ENCODE results near the gene SSR2. TPM values are rescaled to one million over a fixed set of nuclear protein-coding genes. Genes with fewer than 3 reads are reported as not detected.

SSR2 gene
- total RNA-seq, 4 donors from 2014 or later: 118 to 229 (median 137) TPM

- Histone ChIP-seq H3K9me3 (no peaks in the 10 kb centered on the region), H3K36me3 (peaks cover 6 to 27% (median 10%) of the 10 kb centered on the region in 4 donors), H3K4me1 (peaks cover under 1 to 7% (median 3%) of the 10 kb centered on the region in 4 donors), H3K27ac (replicated peaks in 1 of 4) (no peak within 1 kb of the TSS), H3K27me3 (no peaks in the 10 kb centered on the region), H3K4me3 (no peak within 1 kb of the TSS)
- TF ChIP-seq POLR2AphosphoS5 (IDR thresholded peaks at IDR 0.05): no peak
- no peak for TF ChIP-seq POLR2A (IDR thresholded peaks at IDR 0.05; ENCODE audit: low read depth)
- TF ChIP-seq CTCF (IDR thresholded peaks at IDR 0.05): no peak
- TF ChIP-seq EP300 (IDR thresholded peaks at IDR 0.05): no peak
- DNase-seq (ENCODE audit: extremely low spot score): no peak
- 48% methylated on average over 10 of the region's 11 CpGs for WGBS
- intact Hi-C loops (cut with DNase I): no loop called here
Observed at GRCh38 chr1:156060937-156061636, 40.3 kb upstream of the SSR2 start, which contains the start of gene RAB25. Gene RAB25 (plus strand): TSS chr1:156061160. CDS start chr1:156061401, 241 bp downstream.

GRCh38 chr1:156056326-156056849 is 35.6 kb upstream of the SSR2 start:
- WGBS: 100% methylated on average over 1 of the region's 1 CpG
- TF ChIP-seq POLR2A (IDR thresholded peaks at IDR 0.05; ENCODE audit: low read depth) (no peak), EP300 (IDR thresholded peaks at IDR 0.05) (no peak), POLR2AphosphoS5 (IDR thresholded peaks at IDR 0.05) (no peak), CTCF (IDR thresholded peaks at IDR 0.05) (no peak)
- intact Hi-C loops (cut with DNase I): no loop called here
- no peaks in the 10 kb centered on the region for H3K9me3 ChIP-seq
- no peaks in the 10 kb centered on the region for H3K27me3 ChIP-seq
- DNase-seq (ENCODE audit: extremely low spot score): no peak
- peaks cover 21 to 32% (median 30%) of the 10 kb centered on the region in 4 donors for H3K4me1 ChIP-seq
- H3K36me3 ChIP-seq: peaks cover 6 to 28% (median 11%) of the 10 kb centered on the region in 4 donors
- no peak overlapping the region for H3K27ac ChIP-seq (replicated peaks in 1 of 4)
- H3K4me3 ChIP-seq: no peak overlapping the region

GRCh38 chr1:156055281-156056048 is 34.7 kb upstream of the SSR2 start:
- 44% methylated on average over 7 of the region's 17 CpGs for WGBS
- H3K27ac ChIP-seq (replicated peaks in 1 of 4): peak overlapping the region; percentile 91 to 96 (median 94)
- H3K4me3 ChIP-seq: peak overlapping the region; percentile 70 to 100 (median 93)
- peaks cover 21 to 32% (median 31%) of the 10 kb centered on the region in 4 donors for H3K4me1 ChIP-seq
- H3K36me3 ChIP-seq: peaks cover 6 to 37% (median 19%) of the 10 kb centered on the region in 4 donors
- no peaks in the 10 kb centered on the region for H3K9me3 ChIP-seq
- intact Hi-C loops (cut with DNase I): no loop called here
- TF ChIP-seq POLR2AphosphoS5 (IDR thresholded peaks at IDR 0.05) (no peak), EP300 (IDR thresholded peaks at IDR 0.05) (no peak), CTCF (IDR thresholded peaks at IDR 0.05) (no peak), POLR2A (IDR thresholded peaks at IDR 0.05; ENCODE audit: low read depth) (no peak)
- no peaks in the 10 kb centered on the region for H3K27me3 ChIP-seq
- no peak for DNase-seq (ENCODE audit: extremely low spot score)

- Histone ChIP-seq H3K27me3 (no peaks in the 10 kb centered on the region), H3K4me3 (peak within 1 kb of the TSS; percentile 70 to 100 (median 93)), H3K4me1 (peaks cover 21 to 32% (median 31%) of the 10 kb centered on the region in 4 donors), H3K27ac (replicated peaks in 1 of 4) (peak within 1 kb of the TSS; percentile 91 to 96 (median 94)), H3K36me3 (peaks cover 6 to 45% (median 27%) of the 10 kb centered on the region in 4 donors), H3K9me3 (no peaks in the 10 kb centered on the region)
- peak; percentile 99 for DNase-seq (ENCODE audit: extremely low spot score)
- no peak for TF ChIP-seq EP300 (IDR thresholded peaks at IDR 0.05)
- TF ChIP-seq POLR2A (IDR thresholded peaks at IDR 0.05; ENCODE audit: low read depth): no peak
- peak in 1 of 3 experiments; percentile 43 for TF ChIP-seq CTCF (IDR thresholded peaks at IDR 0.05)
- peak; percentile 87 to 96 for TF ChIP-seq POLR2AphosphoS5 (IDR thresholded peaks at IDR 0.05)
- intact Hi-C loops (cut with DNase I): no loop called here
- WGBS: 0% methylated on average over 7 of the region's 53 CpGs
Observed at GRCh38 chr1:156054500-156055280, 33.9 kb upstream of the SSR2 start, which contains the start of gene LAMTOR2. Gene LAMTOR2 (plus strand): TSS chr1:156054782. CDS start chr1:156054890, 108 bp downstream.

Measured in esophagus muscularis mucosa (tissue), 4 donors.